ENCODE results near the gene STK32A.
"Not testable (repeated sequence)": the region's sequence is repeated elsewhere in the genome, so short reads cannot be mapped to it uniquely, and the experiment has no call there.

STK32A gene

DNA sequence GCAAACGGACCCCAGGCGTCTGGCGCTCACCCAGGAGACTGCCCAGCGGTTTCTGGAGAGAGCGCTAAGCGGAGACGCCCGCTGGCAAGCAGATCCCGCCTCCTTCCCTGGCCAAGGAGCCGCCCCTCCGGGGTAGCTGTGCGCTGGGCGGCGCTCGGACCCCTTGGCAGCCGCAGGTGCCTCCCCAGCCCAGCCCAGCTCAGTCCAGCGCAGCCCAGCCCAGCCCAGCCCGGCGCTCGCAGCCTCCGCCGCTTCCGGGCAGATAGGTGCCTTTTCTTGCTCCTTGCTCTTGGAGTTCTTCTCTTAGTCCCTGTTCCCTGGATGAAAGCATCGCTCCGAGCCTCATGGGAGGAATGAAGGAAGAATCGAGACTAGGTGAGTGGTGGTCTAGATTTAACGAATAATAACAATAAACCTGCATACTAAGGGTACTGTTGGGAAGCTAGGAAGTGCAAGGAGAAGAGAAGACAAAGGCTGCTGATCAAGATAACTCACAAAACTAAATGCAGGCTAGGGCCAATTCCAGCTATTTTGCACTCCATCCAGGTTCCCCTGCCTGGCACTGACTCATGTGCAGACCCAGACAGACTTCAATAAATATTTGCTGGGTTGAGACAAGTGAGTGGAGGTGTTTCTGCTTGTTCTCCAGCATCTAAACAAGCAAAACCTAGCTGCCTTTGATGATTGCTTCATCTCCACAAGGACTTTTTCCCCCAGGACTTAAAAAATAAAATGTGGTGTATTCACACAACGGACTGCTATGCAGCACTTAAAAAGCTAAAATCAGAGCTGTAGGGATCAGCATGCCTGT, at the start of gene STK32A:
TSS of gene STK32A (plus strand) at position 202 of the 811 bp plus-strand sequence. CDS start 4,609 bp downstream, outside the sequence.
- DNase-seq, result no peak

DNA sequence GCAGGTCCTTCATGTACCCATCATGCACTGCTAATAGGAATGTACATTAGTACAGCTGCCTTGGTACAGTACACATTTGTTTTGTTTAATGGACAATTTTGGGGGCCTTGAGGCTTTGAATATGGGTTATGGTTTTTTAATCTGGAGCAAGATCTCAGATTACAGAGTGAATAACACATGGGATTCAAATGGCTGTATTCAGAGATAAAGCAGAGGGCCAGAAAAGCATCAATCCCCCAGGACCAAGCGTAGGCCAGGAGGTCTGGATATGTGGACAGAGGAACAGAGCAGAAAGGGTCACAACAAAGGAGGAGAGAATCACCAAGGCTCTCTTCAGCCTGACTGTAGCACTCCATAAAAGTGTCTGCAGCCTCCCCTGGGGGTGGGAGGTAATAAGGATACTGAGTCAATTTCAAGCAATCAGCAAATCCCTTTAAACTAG, 47.7 kb upstream of the STK32A start:
- DNase-seq, result no peak

DNA sequence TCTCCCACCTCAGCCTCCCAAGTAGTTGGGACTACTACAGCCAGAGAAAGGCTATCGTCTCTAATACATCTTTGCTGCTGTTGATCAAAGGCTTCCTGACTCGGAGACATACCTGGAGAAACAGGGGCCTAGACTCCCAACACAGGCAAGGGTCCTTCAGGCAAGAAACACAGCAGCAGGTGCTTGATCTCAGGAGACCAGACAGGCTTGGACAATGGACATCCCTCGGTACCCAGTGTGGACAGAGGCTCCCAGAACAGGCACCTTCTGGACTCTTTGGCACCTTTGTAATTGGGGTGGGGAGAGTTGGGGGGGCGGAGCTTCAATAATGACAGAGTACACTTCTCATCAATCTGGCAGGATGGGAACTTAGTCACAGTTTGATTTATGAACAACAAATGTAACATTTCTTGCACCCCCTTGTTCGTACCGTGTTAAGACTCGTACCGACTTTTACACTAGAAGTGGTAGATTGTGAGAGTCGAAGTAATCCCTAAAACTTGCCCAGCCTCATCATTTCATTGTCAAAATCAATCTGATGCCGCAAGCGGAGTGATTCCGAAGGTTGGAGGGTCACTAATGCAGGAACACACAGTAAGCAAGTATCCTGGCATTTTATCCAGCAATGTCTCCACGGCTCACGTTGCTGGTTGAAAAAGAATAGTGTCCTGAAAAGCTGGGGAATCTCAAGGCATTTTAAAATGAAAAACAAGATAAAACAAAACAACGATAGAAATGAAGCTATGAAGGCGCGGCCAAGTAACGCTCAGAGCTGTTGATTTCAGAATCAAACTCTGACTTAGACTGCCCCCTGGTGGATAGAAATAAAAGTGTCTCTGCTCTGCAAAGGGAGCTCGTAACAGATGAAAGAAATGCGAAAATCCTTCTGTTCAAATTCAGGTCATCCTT, 46.4 kb upstream of the STK32A start:
- DNase-seq, result peak; percentile 5

DNA sequence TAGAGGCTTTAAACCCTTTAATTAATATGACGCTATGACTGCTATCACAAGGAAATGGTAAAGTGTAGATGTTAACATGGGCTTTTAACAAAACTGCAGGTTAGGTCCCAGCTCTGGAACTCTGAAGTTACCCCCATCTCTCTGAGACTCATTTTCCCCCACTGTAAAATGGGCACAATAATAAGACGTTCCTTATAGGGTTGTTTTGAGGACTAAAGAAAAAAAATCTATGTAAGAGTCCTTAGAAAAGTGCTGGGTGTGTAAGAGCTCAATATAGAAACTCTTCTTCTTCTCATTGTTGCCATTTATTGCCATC, 45.8 kb upstream of the STK32A start:
- DNase-seq, result no peak

DNA sequence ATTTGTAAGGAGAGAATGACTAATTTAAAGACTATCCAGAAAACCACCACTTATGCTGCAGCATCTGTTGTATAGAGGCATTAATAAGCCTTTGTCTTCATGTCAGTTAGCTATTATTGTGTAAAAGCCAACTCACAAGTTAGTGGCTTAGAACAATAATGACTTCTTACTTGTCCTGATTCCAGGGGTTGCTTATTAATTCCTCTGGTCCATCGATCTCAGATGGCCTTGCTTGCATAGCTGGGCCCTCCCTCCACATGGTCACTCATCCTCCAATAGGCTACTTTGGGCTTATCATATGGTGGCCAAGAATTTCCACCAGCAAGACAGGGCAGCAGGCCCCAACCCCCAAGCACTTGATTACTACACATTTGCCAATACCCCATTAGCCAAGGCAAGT, 44.5 kb upstream of the STK32A start:
- DNase-seq, result no peak

DNA sequence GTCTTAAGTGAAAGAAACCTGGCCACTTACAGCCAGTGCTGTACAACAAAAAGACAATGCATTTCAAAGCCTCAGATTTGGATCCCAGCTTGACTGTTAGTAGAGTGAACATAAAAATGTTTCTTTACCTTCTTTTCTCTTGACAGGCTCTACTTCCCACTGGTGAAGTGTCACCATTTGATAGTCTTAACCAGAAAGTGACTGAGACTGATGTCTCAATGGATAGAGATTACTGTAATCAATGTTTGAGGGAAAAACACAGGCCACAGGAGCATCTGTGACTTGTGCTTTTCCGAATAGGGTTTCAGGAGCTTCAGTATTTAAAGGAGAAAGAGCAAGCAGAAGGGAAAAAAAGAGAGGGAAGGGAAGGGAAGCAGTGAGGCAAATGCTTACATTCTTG, 41.7 kb upstream of the STK32A start:
- no peak for DNase-seq

DNA sequence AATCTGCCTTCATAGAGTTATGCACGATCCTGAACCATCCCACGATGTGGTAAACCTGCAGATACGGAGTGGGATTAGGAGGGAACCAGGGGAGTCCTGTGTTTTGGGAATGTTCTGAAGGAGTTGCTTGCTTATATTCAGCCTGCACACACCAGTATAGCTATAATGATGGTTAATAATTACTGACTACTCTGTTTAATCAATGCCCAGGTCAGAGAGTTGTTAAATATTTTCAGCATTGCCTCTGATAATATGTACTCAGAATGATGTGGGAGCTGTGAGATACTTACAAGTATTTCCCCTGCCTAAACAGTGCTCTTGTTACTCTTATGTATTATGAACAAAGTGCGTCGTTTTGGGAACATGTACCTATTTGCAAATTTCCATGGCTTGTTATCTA, 34.8 kb upstream of the STK32A start:
- no peak for DNase-seq

DNA sequence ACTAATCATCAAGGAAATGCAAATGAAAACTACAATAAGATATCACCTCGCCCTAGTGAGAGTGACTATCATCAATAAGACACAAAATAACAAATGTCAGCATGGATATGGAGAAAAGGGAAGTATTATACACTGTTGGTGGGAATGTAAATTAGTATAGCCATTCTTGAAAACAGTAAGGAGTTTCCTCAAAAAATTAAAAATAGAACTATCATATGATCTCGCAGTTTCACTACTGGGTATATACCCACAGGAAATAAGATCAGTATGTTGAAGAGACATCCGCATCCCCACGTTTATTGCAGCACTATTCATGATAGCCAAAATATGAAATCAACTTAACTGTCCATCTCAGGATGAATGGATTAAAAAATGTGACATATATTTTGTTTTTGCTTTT, 31.6 kb upstream of the STK32A start:
- DNase-seq, result no peak

DNA sequence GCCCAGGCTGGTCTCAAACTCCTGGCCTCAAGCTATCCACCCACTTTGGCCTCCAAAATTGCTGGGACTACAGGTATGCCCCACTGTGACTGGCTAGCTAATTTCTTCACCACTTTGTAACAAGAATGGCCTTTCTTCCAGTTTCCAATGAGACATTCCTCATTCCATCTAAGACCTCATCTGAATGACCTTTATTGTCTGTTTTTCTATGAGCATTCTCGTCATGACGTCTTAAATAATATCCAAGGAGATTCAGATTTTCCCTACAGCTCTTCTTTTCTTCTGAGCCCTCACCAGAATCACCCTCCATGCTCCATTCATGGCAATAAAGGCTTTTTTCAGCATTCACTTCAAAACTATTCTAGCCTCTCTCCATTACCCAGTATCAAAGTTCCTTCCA, 30.2 kb upstream of the STK32A start:
- no peak for DNase-seq

DNA sequence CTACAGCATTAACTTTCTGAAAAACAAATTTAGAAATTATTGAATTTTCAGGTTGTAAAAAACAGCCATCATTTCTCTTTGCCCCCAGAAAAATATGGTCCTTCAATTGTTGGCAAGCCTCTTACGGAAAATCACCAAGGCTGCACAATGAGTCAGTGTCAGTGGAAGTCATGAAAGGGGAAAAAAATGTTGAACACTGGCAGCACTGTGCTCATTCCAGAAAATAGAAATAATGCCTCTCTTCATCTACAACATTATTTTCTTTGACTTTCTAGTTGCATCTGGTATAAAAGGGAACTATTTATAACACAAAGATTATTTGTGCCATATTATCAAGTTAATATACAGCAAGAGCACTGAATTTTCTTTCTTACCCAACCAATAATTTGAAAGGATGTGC, 26.7 kb upstream of the STK32A start:
- DNase-seq, result no peak

DNA sequence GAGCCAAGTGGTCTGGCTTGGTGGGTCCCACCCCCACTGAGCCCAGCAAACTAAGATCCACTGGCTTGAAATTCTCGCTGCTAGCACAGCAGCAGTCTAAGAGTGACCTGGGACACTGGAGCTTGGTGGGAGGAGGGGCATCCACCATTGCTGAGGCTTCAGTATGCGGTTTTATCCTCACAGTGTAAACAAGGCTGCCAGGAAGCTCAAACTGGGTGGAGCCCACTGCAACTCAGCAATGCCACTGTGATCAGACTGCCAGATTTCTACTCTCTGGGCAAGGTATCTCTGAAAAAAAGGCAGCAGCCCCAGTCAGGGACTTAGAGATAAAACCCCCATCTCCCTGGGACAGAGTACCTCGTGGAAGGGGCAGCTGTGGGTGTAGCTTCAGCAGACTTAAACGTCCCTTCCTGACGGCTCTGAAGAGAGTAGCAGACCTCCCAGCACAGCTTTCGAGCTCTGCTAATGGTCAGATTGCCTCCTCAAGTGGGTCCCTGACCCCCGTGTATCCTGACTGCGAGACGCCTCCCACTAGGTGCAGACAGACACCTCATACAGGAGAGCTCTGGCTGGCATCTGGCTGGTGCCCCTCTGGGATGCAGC, 18.2 kb upstream of the STK32A start:
- DNase-seq, result no peak

DNA sequence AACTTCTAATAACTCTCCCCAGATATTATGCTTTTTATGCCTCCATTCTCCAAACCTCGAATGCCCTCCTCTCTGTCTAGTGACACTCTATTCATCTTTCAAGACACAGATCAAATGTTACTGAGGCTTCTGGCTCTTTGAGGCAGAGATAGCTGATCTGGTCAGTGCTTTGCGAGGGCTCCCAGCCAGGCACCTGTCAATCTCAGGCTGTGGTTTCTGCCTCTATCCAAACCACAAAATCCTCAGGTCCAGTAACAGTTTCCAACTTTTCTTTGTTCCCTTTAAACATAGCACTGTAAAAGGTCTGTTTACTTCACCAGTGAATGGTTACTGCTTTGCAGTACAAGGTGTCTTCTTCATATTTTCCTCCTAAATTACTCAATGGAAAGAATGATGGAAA, 11.5 kb upstream of the STK32A start:
- DNase-seq, result no peak

DNA sequence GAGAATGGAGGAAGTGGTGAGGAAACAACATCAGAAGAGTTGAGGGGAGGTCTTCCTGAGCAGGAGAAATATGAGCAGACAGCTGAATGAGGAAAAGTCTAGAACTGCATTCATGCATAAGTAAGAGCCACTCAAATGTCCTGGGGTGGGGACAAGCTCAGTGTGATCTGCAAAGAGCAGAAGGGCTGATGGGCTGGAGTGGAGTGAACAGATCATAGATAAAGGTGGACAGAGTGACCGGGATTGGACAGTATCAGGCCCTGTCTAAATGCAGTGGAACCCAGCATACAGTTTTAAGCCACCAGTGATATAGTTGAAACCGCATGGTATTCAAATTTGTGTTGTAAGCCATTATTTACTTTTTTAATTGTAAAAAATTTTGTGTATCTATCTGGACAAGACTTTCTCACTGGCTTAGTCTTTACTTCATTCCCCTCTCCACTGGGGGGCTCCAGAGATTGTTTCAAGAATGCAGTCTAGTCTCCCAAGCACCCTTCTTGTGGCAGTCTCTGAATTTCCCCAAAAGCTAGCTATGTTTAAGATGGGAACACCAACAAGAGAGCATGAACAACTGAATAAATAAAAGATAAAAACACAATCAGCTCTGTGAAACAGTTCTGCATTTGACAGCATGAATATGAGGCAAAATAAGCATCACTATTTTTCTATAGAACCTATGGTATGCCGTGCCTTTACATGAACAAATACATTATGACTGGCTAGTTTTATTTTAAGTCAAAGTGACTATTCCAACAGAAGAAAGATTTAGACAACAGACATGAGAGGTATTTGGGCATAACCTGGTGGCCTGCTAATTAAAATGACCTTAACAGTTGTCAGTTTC, 10.7 kb upstream of the STK32A start:
- no peak for DNase-seq

DNA sequence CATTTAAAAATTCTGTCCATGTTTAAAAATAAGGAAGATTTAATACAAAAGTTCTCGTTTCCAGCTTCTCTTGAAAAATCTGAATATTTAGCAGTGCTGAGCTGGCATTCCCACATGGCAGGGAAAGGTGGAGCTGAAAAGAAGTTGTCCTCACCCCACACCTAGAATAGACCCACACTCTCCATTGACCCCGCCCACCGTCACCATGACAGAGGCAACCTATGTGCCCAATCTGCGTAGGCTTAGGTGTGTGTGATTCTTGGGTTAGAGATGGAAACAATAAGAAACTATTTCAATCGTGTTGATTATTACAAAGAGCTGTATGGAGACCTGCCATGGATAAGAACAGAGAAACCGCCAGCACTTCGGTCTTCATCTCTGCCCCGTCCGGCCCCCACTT, 8.9 kb upstream of the STK32A start:
- DNase-seq, result no peak

DNA sequence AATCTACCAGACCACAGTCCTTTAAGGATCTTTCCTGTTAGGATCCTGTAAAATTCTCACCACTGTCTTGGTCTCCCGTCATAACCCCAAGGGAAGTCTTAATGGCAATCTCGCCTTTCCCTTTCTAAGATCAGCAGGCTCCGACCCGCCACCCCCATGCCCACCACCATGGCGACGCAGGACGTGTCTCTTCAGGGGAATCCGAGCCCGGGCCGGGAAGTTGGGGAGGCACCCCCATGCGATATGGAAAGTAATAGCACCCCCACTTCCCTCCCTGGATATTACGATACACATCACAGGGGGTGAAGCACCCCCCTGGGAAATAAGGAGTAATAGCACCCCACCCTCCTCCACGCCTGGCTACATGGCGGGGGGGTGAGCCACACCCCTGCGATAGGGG, 8.3 kb upstream of the STK32A start:
- no peak for DNase-seq

DNA sequence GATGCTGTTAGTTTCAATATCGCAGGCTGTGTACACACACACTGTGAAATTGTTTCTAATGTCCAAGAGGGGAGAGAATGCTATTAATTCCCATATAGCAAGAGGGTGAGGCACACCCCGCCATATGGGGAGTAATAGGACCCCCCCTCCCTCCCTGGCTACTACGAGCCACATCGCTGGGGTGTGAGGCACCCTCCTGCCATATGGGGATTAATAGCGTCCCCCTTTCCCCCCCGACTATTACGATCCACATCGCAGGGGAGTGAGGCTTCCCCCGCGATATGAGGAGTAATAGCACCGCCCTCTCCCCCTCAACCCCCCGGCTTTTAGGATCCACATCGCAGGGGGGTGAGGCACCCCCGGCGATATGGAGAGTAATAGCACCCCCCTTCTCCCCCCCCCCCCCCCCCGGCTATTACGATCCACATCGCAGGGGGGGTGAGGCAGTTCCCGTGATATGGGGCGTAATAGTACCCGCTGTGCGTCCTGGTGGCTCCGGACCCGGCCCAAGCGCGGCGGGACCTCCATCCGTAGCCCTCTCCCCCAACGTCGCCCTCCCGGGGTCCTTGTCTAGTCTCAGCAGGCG, 494 bp upstream of the STK32A start:
- DNase-seq, result no peak

DNA sequence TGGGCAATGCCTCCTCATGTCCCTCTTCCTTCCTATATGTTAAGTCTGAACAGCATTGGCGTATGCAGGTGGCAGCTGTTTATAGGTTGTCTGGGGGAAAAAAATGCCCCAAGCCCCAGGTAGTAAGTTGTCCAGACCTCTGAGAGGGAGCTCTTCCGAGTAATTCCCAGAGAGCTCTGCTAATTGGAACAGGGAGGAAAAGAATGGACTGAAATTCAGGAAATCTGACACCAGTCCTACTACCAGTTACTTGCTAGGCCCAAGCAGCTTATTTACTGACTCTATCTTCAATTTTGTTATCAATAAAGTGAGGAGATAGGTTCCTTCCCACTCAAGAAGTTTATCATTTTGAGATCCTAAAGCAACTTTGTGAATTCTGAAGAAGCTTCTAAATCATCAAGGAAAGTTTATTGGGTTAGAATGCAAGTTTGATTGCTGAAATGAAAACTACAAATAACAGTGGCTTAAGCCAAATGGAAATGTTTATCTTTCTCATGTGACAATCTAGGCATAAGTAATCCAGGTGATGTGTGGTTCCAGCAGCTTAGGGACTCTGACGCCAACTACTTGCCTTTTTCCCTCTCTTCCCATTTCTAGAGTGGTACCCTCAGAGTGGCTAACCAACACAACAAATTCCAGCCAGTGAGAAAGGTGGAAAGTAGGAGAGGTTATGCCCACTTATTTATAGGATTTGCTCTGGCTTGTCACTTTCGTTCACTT, 5.6 kb downstream of the STK32A start:
- DNase-seq, result no peak

DNA sequence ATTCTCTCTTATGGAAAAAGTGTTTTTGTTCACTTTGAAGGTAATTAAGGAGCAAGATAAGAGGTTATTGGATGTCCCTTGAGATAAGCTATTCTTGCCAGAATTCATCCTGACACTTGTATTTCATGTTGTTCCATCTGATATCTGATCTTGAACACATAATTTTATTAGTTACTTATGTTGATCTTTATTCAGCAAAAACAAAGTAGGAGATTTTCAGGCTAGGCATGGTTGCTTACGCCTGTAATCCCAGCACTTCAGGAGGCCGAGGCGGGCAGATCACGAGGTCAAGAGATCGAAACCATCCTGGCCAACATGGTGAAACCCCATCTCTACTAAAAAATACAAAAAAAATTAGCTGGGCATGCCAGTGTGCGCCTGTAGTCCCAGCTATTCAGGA, 8.4 kb downstream of the STK32A start:
- DNase-seq, result not testable (repeated sequence)

DNA sequence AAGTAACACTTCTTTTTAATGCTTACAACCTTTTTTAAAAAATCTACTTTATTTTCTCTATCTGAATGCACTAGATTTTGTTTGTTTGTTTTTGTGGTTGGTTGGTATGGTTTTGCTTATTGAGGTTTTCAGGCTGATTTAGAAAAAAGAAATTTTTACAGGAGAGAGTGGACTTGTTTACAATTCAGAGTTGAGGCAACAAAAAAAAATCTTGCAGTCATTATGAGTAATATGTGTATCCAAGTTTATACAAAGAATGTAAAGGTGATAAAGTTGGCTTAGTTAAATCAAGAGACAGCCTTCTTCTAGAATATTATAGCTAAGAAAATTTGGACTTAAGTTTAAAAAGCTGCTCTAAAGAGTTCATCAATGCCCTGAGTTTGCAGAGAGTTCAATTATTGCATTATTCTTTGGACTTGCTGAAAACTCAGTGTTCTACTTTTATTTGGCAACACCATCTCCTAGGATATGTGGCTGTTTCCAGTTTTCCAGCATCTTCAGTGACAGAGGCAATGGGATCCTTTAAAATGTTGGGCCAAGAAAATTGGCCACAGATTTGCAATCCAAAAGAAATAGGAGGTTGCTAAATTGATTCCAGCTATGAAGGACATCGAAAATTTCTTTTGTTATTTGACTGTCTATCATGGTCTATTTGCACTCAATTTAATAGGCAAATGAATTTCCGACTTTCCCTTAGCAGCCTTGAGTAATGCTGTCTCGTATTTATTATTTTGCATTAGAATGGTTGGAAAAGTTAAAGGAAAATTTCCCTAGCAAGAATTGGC, 10.7 kb downstream of the STK32A start:
- DNase-seq, result no peak

DNA sequence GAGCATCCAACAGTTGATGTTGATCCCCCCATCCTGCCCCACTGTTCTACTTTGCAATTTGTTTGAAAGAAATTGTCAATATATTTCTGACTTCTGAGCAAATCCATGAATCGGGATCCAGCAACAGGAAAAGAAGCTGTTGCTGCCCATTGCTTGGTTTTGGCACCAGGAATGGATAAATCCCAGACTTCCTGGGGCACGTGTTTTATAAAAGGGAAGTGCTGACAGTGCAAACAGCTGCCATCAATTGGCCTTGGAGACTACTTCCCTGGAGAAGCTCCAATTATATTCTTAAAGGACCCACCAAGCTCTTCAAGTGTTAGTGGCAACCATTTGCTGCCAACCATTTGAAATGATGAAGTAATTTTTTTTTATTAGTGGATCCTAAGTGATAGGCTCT, 13.7 kb downstream of the STK32A start:
- no peak for DNase-seq

DNA sequence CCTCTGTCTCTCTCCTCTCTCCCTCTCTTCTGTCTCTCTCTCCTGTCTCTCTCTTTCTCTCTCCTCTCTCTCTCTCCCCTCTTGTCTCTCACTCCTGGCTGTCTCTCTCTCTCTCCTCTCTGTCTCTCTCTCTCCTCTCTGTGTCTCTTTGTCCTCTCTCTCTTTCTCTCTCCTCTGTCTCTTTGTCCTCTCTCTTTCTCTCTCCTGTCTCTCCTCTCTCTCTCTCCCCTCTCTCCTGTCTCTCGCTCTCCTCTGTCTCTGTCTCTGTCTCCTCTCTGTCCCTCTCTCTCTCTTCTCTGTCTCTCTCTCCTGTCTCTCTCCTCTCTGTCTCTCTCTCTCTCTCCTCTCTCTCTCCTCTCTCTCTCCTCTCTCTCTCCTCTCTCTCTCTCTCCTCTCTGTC, 25.0 kb downstream of the STK32A start:
- no peak for DNase-seq
